ENCODE data around the gene CENPE. TPM values are rescaled to one million over a fixed set of nuclear protein-coding genes. Genes with fewer than 3 reads are reported as not detected.

CENPE gene
- total RNA-seq, 1 donor from 2014 or later: 2.9 TPM

GRCh38 chr4:103075894-103076746 lies 122.0 kb downstream of the CENPE start:
- peak; percentile 78 for DNase-seq (ENCODE audit: low read depth)

- DNase-seq (ENCODE audit: low read depth): no peak
Observed at GRCh38 chr4:103075435-103075893, 122.7 kb downstream of the CENPE start.

GRCh38 chr4:103074744-103075434 lies 123.3 kb downstream of the CENPE start:
- DNase-seq (ENCODE audit: low read depth): no peak

GRCh38 chr4:103073792-103074438 lies 124.2 kb downstream of the CENPE start:
- no peak for DNase-seq (ENCODE audit: low read depth)

- DNase-seq (ENCODE audit: low read depth): no peak
Observed at GRCh38 chr4:103067841-103068547, 130.1 kb downstream of the CENPE start.

GRCh38 chr4:103060453-103061148 lies 137.5 kb downstream of the CENPE start:
- no peak for DNase-seq (ENCODE audit: low read depth)

Other genes with a start within 250 kb of the CENPE start
- gene SLC9B1, start 178.6 kb downstream of the CENPE start, total RNA-seq: 1.1 and 2.4 TPM in 2 replicates
- gene SLC9B2, start 121.6 kb downstream of the CENPE start, total RNA-seq: 9.7 and 10.6 TPM in 2 replicates
- 52.0 and 69.8 TPM in 2 replicates for gene BDH2, start 98.5 kb downstream of the CENPE start, total RNA-seq

All from myocyte (in vitro differentiated cells).